ENCODE measurements around the gene RHBDF1.

Gene RHBDF1

GRCh38 chr16:75580-76501, 3.4 kb upstream of the RHBDF1 start:
- H3K9ac ChIP-seq (ENCODE audit: low read length): no peak overlapping the region
- peaks cover 4% of the 10 kb centered on the region for H3K27me3 ChIP-seq (replicated peaks; ENCODE audit: insufficient read depth, low read length)
- no peak overlapping the region for H3K4me3 ChIP-seq (ENCODE audit: low read length)
- no peak overlapping the region for H3K4me2 ChIP-seq (ENCODE audit: low read depth, low read length)
- no peak overlapping the region for H2AFZ ChIP-seq (ENCODE audit: low read length)
- peaks cover 9% of the 10 kb centered on the region for H3K79me2 ChIP-seq (ENCODE audit: low read length)
- DNase-seq: no peak
- no peak for TF ChIP-seq EZH2 (optimal IDR thresholded peaks at IDR 0.05; ENCODE audit: low read depth, low read length)
- no peak for TF ChIP-seq EZH2phosphoT487 (IDR thresholded peaks at IDR 0.05; ENCODE audit: low read length)
- no peak for TF ChIP-seq CTCF (IDR thresholded peaks at IDR 0.05; ENCODE audit: low read length)
- 0 out of 2 replicates have a peak, but pooled peaks cover 3% of the 10 kb centered on the region for H3F3A ChIP-seq (ENCODE audit: insufficient read depth, low read length)
- H3K27ac ChIP-seq (ENCODE audit: low read length): no peak overlapping the region
- peaks cover 25% of the 10 kb centered on the region for H3K4me1 ChIP-seq (ENCODE audit: low read length)
- H4K20me1 ChIP-seq (ENCODE audit: insufficient read depth, low read length): no peaks in the 10 kb centered on the region
- no peaks in the 10 kb centered on the region for H3K9me2 ChIP-seq (replicated peaks; ENCODE audit: insufficient read depth, low read length)
- H3K9me3 ChIP-seq (replicated peaks; ENCODE audit: insufficient read depth, low read length): no peaks in the 10 kb centered on the region
- no peaks in the 10 kb centered on the region for H3K36me3 ChIP-seq (replicated peaks; ENCODE audit: insufficient read depth, low read length)

GRCh38 chr16:74747-75334, 2.4 kb upstream of the RHBDF1 start:
- Histone ChIP-seq H3K4me2 (ENCODE audit: low read depth, low read length) (no peak overlapping the region), H3K36me3 (replicated peaks; ENCODE audit: insufficient read depth, low read length) (no peaks in the 10 kb centered on the region), H2AFZ (ENCODE audit: low read length) (no peak overlapping the region), H3F3A (ENCODE audit: insufficient read depth, low read length) (0 out of 2 replicates have a peak, but pooled peaks cover 3% of the 10 kb centered on the region), H3K4me3 (ENCODE audit: low read length) (no peak overlapping the region), H3K27me3 (replicated peaks; ENCODE audit: insufficient read depth, low read length) (peaks cover 4% of the 10 kb centered on the region), H3K4me1 (ENCODE audit: low read length) (peaks cover 25% of the 10 kb centered on the region), H3K9ac (ENCODE audit: low read length) (no peak overlapping the region), H3K9me3 (replicated peaks; ENCODE audit: insufficient read depth, low read length) (no peaks in the 10 kb centered on the region), H3K9me2 (replicated peaks; ENCODE audit: insufficient read depth, low read length) (no peaks in the 10 kb centered on the region), H3K27ac (ENCODE audit: low read length) (no peak overlapping the region), H3K79me2 (ENCODE audit: low read length) (peaks cover 9% of the 10 kb centered on the region), H4K20me1 (ENCODE audit: insufficient read depth, low read length) (no peaks in the 10 kb centered on the region)
- no peak for TF ChIP-seq EZH2phosphoT487 (IDR thresholded peaks at IDR 0.05; ENCODE audit: low read length)
- TF ChIP-seq CTCF (IDR thresholded peaks at IDR 0.05; ENCODE audit: low read length): no peak
- TF ChIP-seq EZH2 (optimal IDR thresholded peaks at IDR 0.05; ENCODE audit: low read depth, low read length): no peak
- no peak for DNase-seq

GRCh38 chr16:74051-74746, 1.8 kb upstream of the RHBDF1 start:
- Histone ChIP-seq H3K4me2 (ENCODE audit: low read depth, low read length) (no peak overlapping the region), H3K4me1 (ENCODE audit: low read length) (peaks cover 25% of the 10 kb centered on the region), H2AFZ (ENCODE audit: low read length) (no peak overlapping the region), H3K79me2 (ENCODE audit: low read length) (peaks cover 9% of the 10 kb centered on the region), H3K4me3 (ENCODE audit: low read length) (no peak overlapping the region), H3K36me3 (replicated peaks; ENCODE audit: insufficient read depth, low read length) (no peaks in the 10 kb centered on the region), H3K27ac (ENCODE audit: low read length) (no peak overlapping the region), H3K9ac (ENCODE audit: low read length) (no peak overlapping the region), H3F3A (ENCODE audit: insufficient read depth, low read length) (0 out of 2 replicates have a peak, but pooled peaks cover 3% of the 10 kb centered on the region), H3K9me2 (replicated peaks; ENCODE audit: insufficient read depth, low read length) (no peaks in the 10 kb centered on the region), H4K20me1 (ENCODE audit: insufficient read depth, low read length) (no peaks in the 10 kb centered on the region), H3K9me3 (replicated peaks; ENCODE audit: insufficient read depth, low read length) (no peaks in the 10 kb centered on the region), H3K27me3 (replicated peaks; ENCODE audit: insufficient read depth, low read length) (peaks cover 4% of the 10 kb centered on the region)
- no peak for TF ChIP-seq CTCF (IDR thresholded peaks at IDR 0.05; ENCODE audit: low read length)
- no peak for TF ChIP-seq EZH2 (optimal IDR thresholded peaks at IDR 0.05; ENCODE audit: low read depth, low read length)
- no peak for TF ChIP-seq EZH2phosphoT487 (IDR thresholded peaks at IDR 0.05; ENCODE audit: low read length)
- no peak for DNase-seq
